PFSK-1 (cell line): Measurements from ENCODE around the gene CCDC63.

Source experiments
- FOXP2 ChIP-seq: optimal IDR thresholded peaks from 2 replicates; pipeline ENCODE3; 2011; ENCODE audit warnings: borderline replicate concordance, control low read depth, inconsistent platforms; ENCODE audit not compliant: insufficient read depth; ENCODE audit errors: extremely low read length, extremely low read depth
- POLR2AphosphoS5 ChIP-seq: IDR thresholded peaks from 2 replicates; pipeline ENCODE4 v1.6.1; 2012; ENCODE audit warnings: low read depth, mild to moderate bottlenecking, control low read depth, low read length, moderate library complexity
- SIN3A ChIP-seq: IDR thresholded peaks from 2 replicates; pipeline ENCODE4 v1.6.1; 2012; ENCODE audit warnings: mild to moderate bottlenecking, low read length, moderate library complexity, borderline replicate concordance; ENCODE audit not compliant: insufficient read depth
- TAF1 ChIP-seq: IDR thresholded peaks from 2 replicates; pipeline ENCODE4 v1.6.1; 2012; ENCODE audit warnings: low read length, control low read depth, borderline replicate concordance; ENCODE audit not compliant: insufficient read depth
- TF ChIP-seq, protein P1 (sequence below), 2 experiments: IDR thresholded peaks; 2 replicates each; pipeline versions ENCODE4 v1.6.1 to v1.8.0; 2011 to 2012; ENCODE audit warnings: low read depth in 2 of 2, low read length in 2 of 2, control low read depth in 1 of 2, inconsistent platforms in 1 of 2, mild to moderate bottlenecking in 1 of 2, moderate library complexity in 1 of 2; ENCODE audit not compliant: insufficient read depth in 1 of 2

The CCDC63 gene

GRCh38 chr12:110836291-110836690 is 10.5 kb upstream of the CCDC63 start:
- TF ChIP-seq, protein P1, sequence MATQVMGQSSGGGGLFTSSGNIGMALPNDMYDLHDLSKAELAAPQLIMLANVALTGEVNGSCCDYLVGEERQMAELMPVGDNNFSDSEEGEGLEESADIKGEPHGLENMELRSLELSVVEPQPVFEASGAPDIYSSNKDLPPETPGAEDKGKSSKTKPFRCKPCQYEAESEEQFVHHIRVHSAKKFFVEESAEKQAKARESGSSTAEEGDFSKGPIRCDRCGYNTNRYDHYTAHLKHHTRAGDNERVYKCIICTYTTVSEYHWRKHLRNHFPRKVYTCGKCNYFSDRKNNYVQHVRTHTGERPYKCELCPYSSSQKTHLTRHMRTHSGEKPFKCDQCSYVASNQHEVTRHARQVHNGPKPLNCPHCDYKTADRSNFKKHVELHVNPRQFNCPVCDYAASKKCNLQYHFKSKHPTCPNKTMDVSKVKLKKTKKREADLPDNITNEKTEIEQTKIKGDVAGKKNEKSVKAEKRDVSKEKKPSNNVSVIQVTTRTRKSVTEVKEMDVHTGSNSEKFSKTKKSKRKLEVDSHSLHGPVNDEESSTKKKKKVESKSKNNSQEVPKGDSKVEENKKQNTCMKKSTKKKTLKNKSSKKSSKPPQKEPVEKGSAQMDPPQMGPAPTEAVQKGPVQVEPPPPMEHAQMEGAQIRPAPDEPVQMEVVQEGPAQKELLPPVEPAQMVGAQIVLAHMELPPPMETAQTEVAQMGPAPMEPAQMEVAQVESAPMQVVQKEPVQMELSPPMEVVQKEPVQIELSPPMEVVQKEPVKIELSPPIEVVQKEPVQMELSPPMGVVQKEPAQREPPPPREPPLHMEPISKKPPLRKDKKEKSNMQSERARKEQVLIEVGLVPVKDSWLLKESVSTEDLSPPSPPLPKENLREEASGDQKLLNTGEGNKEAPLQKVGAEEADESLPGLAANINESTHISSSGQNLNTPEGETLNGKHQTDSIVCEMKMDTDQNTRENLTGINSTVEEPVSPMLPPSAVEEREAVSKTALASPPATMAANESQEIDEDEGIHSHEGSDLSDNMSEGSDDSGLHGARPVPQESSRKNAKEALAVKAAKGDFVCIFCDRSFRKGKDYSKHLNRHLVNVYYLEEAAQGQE (IDR thresholded peaks at IDR 0.05; ENCODE audit: insufficient read depth in 1 of 2, low read depth in 2 of 2, low read length in 2 of 2): no peak
- TF ChIP-seq SIN3A (no peak), TAF1 (no peak), FOXP2 (no peak), POLR2AphosphoS5 (no peak)

DNA sequence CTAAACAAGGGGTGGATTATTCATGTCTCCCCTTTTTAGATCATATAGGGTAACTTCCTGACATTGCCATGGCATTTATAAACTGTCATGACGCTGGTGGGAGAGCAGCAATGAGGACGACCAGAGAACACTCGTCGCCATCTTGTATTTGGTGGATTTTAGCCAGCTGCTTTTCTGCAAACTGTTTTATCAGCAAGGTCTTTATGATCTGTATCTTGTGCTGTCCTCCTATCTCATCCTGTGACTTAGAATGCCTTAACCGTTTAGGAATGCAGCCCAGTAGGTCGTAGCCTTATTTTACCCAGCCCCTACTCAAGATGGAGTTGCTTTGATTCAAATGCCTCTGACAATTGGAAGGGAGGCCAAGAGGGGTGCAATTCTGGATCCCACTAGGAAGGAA is 5.8 kb upstream of the CCDC63 start:
- TF ChIP-seq, protein P1 (IDR thresholded peaks at IDR 0.05; ENCODE audit: insufficient read depth in 1 of 2, low read depth in 2 of 2, low read length in 2 of 2): no peak
- no peak for TF ChIP-seq FOXP2
- no peak for TF ChIP-seq SIN3A
- TF ChIP-seq TAF1: no peak
- TF ChIP-seq POLR2AphosphoS5: no peak

DNA sequence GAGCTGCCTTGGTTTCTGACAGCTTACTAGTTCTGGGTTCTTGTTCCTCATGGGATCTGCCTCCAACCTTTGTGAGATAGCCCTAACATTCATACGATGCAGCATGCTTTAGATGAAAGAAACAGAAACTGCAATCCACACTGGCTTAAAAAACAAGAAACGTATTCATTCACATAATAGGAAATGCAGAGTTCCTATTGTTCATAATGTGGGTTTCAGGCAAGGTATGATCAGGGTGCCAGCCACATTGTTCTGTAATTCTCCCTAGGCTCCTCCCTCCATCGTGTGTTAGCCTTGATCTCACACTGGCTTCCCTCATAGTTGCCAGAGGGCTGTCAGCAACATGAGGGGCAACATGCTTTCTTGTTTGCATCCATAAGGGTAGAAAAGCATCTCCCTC is 2.7 kb upstream of the CCDC63 start:
- TF ChIP-seq, protein P1 (IDR thresholded peaks at IDR 0.05; ENCODE audit: insufficient read depth in 1 of 2, low read depth in 2 of 2, low read length in 2 of 2): no peak

DNA sequence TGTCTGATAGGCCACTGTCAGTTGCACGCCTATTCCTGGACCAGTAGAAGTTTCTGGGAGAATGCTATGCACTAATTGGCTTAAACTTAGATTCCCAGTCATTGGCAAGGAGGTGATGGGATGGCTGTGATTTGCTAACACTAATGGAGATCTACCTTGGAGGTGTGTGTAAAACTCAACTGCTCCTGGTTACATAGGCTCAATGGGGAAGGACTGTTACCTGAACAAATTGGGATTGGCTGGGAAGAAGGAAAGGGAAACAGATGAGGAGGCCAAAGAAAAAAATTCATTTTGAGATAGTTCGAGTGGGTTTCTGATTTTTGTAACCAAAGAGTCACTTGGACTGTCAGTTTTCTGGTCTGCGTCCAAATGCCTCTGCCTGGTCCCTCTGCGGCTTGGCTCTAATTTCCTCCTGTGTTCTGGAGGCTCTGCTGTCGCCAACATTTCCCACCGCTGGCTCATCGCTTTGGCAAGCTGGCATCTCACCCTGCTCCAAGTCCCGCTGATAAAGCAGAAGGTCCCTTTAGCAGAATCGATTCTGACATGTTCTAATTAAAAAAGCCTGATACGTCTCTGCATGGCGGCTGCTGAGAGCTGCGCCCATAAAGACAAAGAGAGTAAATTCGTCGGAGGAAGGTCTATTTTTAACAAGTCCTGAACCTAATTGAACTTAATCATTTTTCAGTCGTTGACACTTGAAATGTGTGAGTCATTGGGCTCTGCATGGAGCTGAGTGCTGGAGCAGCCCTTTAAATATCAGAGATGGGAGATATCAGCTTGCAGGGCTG is 2.0 kb upstream of the CCDC63 start:
- TF ChIP-seq SIN3A (peak; percentile 80; the same call in 1 of the 2 replicates), FOXP2 (no peak)
- TF ChIP-seq, protein P1 (IDR thresholded peaks at IDR 0.05; ENCODE audit: insufficient read depth in 1 of 2, low read depth in 2 of 2, low read length in 2 of 2): peak in 1 of 2 experiments; percentile 9; a peak in 1 of 4 replicates

DNA sequence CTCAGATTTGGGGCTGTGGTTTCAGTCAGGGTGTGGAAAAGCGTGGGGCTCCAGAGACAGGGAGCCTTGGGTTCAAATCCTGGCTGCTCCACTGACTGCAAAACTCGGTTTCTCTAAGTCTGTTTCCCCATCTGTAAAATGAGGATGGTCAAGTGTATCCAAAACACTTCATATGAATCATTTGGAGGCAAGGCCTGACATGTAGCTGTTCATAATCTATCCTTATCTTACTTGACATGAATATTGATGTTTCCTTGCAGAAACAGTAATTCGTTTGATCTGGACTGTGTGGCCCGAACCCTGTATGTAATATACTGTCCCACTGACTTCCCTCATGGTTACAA is 1.5 kb upstream of the CCDC63 start:
- TF ChIP-seq POLR2AphosphoS5 (no peak), TAF1 (no peak), FOXP2 (no peak), SIN3A (no peak)
- TF ChIP-seq, protein P1 (IDR thresholded peaks at IDR 0.05; ENCODE audit: insufficient read depth in 1 of 2, low read depth in 2 of 2, low read length in 2 of 2): no peak
